RKO (cell line): ENCODE results near the gene RNF38.

Source experiments
- DNase-seq: peaks from one replicate; pipeline ENCODE4 v3.0.0-alpha.2; 2016; ENCODE audit warnings: low spot score

Gene RNF38

GRCh38 chr9:36293171-36293570 lies 106.9 kb downstream of the RNF38 start:
- no peak for DNase-seq

DNA sequence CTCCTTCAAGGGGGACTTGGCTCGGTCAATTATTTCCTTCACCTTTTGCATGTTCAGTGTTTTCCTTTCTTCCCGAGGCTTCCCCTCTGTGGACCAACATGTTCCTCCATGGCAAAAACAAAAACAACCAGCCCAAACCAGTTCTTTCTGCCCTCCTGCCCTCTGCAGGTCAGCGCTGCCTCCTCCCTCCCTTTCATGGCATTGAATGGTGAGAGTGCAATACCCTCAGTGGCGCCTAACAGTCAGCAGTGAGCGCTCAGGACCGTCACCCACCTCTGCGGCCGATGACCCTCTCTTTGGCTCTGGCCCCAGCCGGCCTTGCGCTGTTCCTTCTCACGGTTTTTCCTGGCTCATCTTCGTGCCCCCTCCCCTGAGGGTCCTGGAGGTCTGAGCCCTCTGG lies 107.4 kb downstream of the RNF38 start:
- DNase-seq: no peak

- no peak for DNase-seq
Measured at GRCh38 chr9:36290996-36291395, 109.1 kb downstream of the RNF38 start.

DNA sequence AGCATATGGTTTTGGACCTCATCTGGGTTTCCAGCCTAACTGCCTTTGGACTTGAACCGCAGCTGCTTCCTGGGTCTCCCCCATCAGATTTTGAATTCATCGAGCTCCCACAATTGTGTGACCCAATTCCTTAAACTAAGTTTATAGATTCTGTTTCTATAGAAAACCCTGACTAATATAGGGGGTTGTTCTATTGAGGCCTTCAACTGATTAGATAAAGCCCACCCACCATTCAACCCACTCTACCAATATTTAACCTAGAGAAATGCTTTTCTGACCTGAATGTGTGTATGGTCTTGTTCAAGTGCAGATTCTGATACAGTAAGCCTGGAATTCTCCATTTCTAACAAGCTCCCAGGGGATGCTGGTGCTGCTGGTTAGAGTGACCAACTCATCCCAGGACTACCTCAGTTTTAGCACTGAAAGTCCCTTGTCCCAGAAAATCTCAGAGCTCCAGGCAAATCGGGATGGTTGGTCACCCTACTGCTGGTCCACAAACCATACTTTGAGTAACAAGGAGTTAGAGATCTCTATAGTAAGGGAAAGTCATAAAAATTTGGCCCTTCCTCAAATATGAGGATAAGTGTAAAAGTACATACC lies 110.1 kb downstream of the RNF38 start:
- no peak for DNase-seq

- DNase-seq: no peak
Measured at GRCh38 chr9:36288070-36288469, 112.0 kb downstream of the RNF38 start.
